HG02938 (cell line): ENCODE measurements around the gene MED23.

Experiments
- ATAC-seq: cut with Tn5 transposase; IDR thresholded peaks from one replicate; pipeline ENCODE4 v1.9.1; 2021; ENCODE audit warnings: mild to moderate bottlenecking, moderate library complexity; ENCODE audit not compliant: unreplicated experiment

Gene MED23

DNA sequence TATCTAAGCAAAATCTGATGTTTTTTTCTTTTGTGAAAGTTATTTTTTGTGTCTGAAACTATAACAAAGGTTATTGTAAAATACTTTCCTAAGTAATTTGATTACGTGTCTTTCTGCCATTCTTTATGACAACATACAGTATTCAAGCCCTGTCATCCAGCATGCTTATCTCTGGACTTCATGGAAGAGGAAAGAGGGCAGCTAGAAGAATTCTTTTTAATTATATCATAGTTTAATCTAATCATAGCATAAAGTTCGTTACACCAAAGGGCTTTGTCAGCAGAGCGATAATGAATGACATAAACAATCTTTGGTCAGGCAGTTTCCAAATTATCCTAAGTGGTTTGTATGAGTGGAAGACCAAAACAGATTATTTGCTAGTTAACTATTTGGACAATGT lies 12.5 kb upstream of the MED23 start:
- ATAC-seq: no peak

DNA sequence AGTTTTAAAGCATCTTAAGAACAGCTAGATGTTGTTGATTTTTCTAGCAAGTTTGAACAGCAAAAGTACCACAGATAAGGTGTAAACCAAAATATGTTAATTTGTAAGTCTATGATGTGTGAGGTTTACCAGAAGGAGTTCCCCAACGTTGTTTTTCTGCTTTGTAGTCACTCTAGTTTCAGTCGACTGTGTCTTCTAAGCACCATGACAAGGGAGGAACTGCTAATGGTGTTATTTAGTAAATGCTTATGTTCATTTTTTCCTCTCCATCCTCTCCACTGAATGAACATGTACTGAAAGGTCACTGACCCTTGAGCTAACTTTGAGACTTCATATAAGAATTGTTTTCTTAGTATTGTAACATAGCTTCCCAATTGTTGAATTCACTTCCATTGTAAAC lies 12.1 kb upstream of the MED23 start:
- peak; percentile 66 for ATAC-seq

DNA sequence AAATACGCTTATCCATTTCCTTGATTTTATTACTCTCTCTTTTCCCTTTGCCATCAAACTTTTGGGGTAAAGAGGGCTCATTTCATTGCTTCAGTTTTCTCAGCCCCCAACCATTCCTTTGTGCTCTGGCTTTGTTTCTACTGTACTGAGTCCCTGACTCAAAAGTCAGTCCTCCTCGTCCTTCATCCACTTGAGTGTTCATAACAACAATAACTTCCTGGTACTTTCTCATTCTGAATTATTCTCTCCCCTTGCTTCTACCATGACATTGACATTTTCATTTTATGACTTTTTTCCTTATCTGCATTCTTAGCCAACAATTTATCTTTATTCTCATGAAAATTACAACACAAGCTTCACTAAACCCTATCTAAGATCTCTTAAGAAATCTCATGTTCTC lies 10.0 kb upstream of the MED23 start:
- ATAC-seq: no peak

DNA sequence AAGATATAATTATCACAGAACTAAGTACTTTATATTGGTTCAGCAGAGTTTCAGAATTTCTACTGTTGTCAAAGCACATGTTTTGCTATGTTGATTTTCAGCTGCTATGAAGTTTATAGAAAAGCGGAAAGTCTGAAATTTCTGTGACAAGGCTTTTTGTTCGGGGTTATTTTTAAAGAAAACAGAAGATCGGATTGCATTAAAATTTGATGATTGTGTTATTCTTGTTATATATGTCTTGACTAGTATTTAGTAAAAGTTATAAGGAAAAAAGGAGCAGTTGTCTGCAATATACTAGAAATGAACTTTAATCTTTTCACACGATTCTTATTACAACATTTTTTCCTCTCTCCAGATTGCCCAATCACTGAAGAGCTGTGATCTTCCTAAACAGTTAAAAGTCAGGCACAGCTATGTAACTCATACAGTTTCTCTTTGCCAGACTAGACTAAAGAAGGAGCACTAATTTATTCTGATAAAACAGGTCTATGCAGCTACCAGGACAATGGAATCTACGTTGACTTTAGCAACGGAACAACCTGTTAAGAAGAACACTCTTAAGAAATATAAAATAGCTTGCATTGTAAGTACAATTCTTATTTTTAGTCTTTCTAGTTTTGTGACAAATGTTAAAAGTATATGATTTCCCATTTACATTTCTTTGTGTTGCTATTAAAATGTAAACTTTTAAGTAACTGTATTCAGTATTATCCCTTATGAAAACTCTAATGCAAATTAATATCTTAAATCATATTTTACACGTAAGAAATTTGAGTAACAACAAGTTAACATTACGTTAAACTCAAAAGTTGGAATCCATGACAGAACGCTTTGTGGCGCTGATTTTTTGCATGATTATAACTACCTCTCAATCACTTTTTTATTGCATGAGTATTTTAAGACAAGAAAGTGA lies 9.1 kb upstream of the MED23 start, which contains the start of gene ENPP3:
TSS of gene ENPP3 (plus strand) at position 423 of the 913 bp plus-strand sequence. CDS start at position 506, 83 bp downstream.
- no peak for ATAC-seq

DNA sequence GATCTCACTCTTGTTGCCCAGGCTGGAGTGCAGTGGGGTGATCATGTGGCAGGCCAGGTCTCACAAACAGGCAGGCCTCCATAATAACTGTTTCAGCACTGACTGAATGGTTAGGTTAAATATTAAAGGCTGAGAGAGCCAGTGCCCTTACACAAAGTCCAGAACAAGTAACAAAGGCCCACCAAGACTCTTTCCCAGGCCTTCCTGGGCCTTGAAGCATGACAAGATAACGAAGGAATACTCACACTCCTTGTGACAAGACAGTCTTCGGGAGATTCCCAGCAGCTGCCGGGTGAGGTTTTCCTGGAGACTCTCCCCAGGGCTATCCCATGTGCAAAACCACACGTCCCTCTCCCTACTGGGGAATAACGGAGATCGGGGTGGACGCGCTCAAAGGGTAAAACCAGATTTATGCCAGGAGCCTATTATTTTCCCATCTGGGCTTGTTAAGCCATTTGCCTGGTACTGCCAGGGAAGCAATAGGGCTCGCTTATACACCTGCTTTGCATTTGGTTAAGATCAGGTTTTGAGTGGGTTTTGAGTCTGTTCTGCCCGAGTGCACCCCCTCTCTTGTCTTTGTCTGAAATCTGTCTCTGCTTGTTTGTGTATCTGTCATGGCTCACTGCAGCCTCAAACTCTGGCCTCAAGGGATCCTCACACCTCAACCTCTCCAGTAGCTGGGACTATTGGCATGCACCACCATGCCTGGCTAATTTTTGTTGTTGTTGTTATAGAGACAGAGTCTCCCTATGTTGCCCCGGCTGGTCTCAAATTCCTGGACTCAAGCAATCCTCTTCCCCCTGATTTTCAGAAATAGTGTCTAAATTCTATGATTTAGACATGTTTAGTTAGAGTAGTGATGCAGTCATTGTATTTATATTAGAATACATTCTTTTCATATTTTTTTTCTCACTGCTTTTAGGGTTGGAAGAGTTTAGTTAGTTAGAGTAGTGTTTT lies 7.6 kb upstream of the MED23 start:
- ATAC-seq: peak; percentile 87

DNA sequence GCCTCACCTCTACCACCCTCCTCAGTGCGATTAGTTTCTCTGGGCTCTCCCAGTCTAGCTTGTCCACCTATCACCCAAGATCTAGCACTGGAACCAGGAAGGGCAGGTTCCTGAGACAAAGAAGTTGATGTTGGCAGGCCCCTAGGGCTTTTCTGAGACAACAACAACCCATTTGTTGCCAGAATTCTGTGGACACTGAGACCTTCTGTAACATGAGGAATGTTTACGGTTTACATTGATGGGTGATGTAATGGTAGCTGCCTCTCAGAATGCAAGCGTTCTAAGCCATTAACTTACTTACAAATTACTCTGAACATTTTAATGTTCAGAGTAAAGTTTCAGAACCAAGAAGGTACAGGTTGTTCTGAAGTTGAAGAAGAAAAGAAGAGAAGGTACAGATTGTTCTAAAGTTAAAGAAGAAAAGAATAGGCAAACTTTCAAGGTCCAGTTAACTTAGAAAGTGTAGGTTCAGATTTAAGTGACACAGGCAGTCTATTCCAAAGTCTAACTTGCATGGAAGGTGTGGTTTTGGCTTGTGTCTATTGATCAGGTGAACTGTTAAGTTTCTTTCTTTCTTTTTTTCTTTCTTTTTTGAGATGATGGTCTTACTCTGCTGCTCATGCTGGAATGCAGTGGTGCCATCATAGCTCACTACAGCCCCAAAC lies 3.7 kb upstream of the MED23 start:
- no peak for ATAC-seq

DNA sequence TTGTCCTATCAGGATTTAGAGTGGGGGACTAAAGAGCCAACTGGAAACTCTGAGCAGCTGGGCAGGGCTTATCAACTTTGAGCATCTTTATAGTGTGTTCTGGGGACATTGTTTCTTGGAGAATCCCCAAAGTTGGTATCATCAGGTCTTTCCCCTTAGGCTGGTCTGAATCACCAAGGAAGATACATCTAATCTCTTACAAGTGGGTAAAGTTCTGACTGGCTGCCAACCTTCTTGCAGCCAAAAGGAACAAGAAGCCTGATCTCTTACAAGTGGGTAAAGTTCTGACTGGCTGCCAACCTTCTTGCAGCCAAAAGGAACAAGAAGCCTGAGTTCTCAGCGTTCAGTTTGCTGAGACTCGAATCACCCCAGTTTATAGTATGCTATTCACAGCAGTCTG lies 1.6 kb upstream of the MED23 start:
- no peak for ATAC-seq

DNA sequence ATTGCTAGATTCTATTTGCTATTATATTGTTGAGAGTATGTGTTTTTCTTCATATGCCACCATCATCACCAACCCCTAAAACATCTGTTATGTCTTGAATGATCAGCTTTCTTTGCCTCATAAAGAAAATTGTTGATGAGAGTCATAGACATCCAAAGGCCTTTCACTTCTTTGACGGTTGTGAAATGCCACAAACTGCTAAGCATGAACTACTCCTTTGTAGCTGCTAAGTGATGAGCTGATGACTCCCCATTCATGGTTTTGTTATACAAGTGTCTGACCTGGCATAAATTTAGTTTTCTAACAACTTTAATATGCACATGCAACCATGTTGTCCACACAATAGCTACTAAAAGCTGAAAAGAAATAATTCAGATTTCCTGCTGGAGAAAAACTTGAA lies 684 bp upstream of the MED23 start:
- ATAC-seq: no peak

DNA sequence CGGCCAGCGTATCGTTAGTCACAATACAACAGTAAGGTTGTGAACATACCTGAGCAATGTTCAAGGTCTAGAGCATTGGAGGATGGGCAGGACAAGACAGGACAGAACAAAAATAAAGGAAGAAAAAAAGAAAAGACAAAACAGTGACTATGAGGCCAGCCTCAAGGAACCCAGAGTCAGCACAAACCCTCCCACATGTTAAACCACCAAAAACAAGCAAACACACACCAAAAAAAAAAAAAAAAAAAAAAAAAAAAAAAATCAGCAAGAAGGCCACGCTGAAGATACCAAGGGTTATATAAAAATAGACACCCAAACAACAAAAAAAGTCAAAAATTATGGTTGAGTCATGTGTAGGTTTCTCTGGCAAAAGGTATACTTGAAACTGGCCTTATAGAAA lies 12.8 kb downstream of the MED23 start:
- ATAC-seq: no peak

DNA sequence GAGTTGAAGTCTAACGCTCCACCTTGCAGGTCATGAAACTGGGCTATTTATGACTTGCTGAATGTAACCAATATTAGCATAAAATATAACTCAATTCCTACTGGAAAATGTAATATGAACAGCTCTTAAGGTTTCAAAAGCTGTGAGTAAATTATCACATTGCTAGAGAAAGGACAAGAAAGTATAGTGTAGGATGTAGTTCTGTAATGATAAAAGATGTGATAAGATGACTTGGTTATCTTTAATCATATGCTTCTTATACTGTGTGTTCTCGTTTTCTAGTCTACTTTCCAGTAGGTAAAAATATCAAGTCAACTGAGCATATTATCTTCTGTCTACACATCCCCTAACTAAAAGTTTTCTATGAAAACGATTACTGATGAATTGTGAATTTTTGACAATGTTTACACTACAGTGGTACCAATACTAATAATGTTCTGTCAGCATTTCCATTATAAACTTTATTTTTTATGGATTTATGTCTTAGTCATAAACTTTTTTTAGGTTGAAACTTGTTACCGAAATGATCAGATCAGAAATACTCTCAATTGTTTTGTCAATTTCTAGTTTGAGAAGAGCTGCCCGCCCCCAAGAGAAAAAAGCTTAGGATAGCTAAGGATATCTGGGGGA lies 14.6 kb downstream of the MED23 start:
- ATAC-seq: no peak

DNA sequence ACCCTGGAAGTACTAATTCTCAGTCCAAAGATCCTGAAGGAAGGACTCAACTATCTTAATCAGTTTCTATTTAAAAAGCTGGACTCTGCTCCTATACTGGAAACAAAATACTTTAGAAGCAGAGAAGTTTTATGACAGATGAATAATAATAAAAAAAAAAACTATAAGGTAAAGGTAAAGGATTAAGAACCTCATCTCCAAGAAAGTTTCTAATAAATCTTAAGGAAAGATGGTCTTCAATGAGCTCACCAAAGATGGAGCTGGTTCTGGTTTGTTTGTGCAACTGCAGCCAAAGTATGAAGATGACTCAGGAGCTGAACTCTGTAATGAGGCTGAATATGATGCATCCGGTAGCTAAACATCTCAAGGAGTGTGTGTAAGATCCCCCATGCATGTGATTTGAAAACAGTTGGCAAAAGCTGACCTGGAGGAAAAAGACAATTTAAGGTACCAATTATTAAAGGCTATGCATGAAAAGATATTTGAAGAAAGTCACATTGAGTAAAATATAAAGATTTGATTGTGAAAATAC lies 25.2 kb downstream of the MED23 start:
- no peak for ATAC-seq

DNA sequence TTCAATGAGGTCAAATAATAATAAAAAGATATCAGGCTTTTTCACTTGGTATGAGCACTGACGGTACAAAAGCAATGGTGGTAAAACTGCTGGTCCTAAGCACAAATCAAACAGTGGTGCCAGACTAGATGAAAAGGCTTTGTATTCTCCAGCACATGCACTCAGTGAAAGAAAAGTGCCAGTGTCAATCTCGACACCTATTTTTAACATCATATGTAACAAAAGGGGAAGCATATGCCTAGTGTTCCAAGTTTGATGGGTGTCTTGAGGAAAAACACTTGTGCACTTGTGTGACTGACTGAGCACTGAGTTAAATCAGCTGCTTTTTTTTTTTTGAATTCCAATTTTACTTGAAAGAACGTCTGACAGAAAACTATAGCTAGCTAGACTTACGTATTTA lies 27.3 kb downstream of the MED23 start:
- no peak for ATAC-seq

DNA sequence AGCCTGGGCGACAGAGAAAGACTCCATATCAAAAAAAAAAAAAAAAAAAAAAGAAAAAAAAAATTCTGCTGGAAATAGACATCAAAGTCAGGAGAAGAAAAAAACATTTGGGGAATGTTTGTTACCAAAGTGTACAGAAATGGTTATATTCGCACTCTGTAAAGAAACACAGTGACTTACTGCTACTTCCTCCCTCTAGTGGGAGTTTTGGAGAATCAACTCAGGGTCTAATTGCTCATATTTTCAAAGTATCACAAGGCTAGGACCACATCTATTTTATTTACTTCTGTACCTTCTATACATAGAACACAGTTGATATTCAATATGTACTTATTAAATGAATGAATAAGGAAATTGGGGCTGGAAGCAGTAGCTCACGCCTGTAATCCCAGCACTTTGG lies 30.6 kb downstream of the MED23 start:
- ATAC-seq: no peak

DNA sequence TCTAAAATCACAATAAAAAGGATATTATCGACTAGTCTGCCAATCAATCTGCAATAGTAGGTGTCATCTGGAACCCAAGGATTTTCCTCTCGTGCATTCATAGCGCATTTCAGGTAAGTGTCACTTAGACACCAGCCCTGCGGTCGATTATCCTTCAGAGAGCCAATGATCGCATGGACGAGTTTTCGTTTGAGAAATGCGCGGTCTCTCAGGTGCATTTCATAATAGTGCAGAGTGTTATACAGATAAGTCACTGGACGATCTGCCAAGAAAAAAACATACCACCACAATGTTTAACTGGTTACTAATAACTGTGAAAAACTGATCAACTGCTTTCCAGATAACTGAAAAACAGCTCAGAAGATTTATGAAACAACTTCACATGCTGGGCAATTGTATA lies 34.0 kb downstream of the MED23 start:
- ATAC-seq: no peak

DNA sequence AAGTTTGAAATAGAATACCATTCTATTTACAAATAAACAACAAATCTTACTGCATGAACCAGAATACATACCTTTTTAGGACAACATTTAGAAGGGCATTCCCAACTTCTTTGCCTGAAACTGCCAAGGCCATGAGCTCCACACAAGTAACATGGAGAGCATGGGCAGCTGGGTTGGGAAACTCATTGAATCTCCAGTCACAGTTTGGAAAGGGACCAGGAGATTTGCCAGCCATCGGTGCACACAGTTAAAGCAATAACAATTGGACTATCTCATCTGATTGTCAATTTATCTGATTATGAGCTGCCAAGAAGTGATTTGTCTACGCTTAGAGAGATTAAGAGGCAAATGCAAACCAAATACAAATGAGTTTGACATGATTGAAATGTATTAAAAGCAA lies 35.1 kb downstream of the MED23 start:
- ATAC-seq: no peak

DNA sequence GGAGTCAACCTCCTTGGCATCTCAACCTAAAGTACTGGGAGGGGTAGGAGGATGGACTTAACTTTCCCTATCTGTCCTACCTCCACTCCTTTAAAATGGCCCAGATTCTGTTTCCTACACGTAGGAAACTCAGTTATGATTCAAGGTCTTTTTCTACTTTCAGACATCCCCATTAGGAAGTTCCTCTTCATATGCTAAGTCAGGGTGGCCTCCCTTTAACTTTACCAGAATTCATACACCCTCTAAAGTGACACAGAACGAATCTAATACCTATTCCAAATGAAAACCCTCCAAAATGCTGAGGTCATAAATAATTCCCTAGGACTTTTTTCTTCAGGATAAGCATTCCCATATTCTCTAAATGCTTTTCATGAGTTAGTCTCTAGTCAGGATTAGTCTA lies 39.4 kb downstream of the MED23 start:
- no peak for ATAC-seq

DNA sequence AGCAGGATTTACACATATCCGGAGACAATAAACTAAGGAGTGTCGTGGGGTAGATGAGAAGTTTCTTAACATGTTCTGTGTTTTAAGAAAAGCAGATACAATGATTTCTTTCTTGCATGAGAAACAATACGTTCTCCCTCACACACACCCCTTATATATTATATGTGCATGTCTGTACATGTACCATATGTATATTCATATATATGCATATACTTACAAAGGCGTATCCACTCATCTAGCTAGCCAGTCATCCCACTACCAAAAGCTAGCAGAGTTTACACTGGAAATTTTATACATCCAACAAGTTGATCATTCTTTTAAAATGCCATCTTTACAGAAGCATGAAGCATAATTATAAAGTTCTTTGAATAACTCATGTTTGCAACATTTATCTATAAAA lies 40.1 kb downstream of the MED23 start:
- ATAC-seq: no peak

DNA sequence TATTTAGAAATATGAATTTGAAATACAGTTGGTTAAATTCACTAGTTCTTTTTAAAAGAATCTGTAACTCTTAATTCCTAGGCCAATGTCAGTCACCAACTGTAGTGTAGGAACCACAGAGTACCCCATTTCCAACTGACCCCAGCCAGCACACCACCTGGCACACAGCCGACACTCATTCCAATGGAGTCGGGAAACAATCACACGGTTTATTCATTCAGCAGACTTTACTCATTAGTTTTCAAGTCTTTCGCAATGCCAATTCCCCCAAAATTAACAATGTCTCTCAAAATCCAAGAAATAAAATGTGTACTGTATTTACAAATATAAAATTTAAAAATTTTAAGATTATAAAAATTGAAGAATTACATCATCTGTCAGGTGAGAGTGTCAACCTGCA lies 41.5 kb downstream of the MED23 start:
- no peak for ATAC-seq

DNA sequence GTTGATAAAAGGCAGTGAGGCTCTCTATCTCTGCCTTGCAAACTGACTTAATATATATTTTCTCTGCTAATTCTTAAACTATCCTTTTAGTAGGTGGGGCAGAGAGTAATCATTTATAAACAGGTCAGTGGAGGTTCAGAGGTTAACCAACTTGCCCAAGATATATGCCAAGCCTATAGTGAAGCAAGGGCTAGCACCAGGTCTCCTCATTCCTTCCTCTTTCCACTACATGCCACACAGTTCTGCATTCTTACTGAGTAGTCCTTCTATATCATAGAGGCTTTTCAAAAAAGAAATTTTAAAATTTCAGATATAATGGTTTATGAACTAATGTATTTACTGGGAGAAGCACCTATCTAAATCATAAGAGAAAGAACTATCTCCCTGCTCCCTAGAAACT lies 46.5 kb downstream of the MED23 start:
- no peak for ATAC-seq

DNA sequence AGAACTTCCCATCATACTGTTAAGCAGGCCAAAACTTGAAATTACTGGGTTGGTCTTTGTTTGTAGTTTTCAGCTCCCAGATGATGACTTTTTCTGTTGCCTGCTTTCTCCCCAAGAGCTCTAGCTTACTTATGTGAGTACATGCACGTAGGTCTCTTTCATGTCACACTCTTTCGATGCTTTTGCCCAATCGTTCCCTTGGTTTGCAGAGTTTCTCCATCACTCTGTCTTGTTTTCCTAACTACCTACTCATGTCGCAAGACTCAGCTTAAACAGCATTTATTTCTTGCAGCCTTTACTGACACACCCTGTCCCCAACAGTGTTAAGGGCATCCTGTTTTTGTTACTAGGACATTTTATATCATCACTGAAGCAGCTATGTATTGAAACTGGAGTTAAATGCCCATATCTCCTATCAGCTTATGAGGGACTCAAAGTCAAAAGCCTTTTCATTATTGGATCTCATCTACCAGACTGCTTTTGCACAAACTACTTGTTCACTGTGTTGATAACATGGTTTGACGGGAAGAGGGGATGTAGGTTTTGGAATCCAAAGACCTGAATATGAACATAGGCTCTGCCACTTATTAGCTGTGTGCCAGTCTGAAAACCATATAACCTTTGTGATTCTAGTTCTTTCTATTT lies 52.1 kb downstream of the MED23 start:
- ATAC-seq: no peak
